Testis (tissue), 2 donors: ENCODE measurements around the gene RTF2.

Source experiments
- CTCF ChIP-seq, 3 experiments: fragments of 450-650 bp in 2 of 3; fragments of 200-600 bp in 1 of 3; sonication (generic) in 1 of 3; IDR thresholded peaks; one replicate each; pipeline ENCODE4 v1.5.1; 2016 to 2019; ENCODE audit warnings: antibody characterized with exemption in 3 of 3, mild to moderate bottlenecking in 2 of 3, moderate library complexity in 1 of 3
- POLR2A ChIP-seq: fragments of 450-650 bp; IDR thresholded peaks from one replicate; pipeline ENCODE4 v1.6.1; 2017; ENCODE audit warnings: antibody characterized with exemption, mild to moderate bottlenecking, moderate library complexity

GRCh38 chr20:56445540-56445939, 22.9 kb upstream of the RTF2 start:
- no peak for TF ChIP-seq CTCF (IDR thresholded peaks at IDR 0.05)
- no peak for TF ChIP-seq POLR2A
